A549 (cell line): ENCODE measurements around the gene LUC7L2. TPM values are rescaled to one million over a fixed set of nuclear protein-coding genes. Genes with fewer than 3 reads are reported as not detected.

Source experiments
- ATAC-seq, 2 experiments: fragments of 200-7000 bp in 1 of 2; fragments of >200 bp in 1 of 2; cut with Nextera tagmentation in 1 of 2; cut with Tn5 transposase in 1 of 2; 3 replicates each; pipeline versions ENCODE4 v1.8.0 to v1.9.1; 2018 to 2020; ENCODE audit warnings: mild to moderate bottlenecking in 1 of 2, moderate library complexity in 1 of 2
- CTCF ChIA-PET: fragments of 300-600 bp; sonication (Branson Sonifier 250); formaldehyde crosslinking; extraction: SDS; loops from one replicate; lab custom pipeline; 2021; ENCODE audit warnings: antibody characterized with exemption, inconsistent platforms; lab: Yijun Ruan, JAX
- POLR2A ChIA-PET: fragments of 350-600 bp; formaldehyde crosslinking; extraction: SDS; loops from one replicate; lab custom pipeline; 2021; ENCODE audit warnings: antibody characterized with exemption, inconsistent platforms; lab: Yijun Ruan, JAX
- DNase-seq, 2 experiments: peaks; one replicate each; pipeline versions ENCODE4 v3.0.0 to v3.0.0-alpha.2; 2011 to 2016; ENCODE audit warnings: low read depth in 1 of 2, low spot score in 1 of 2
- FAIRE-seq: peaks from 2 replicates; lab custom pipeline; 2011; peaks lifted over from hg19 to GRCh38; lab: Jason Lieb, UNC
- H3K27ac ChIP-seq, 2 experiments: fragments of >200 bp; sonication (Bioruptor Twin); formaldehyde crosslinking; 3 replicates each; pipeline ENCODE4 v1.5.1; 2016 to 2017
- H3K4me1 ChIP-seq: fragments of >200 bp; sonication (Bioruptor Twin); formaldehyde crosslinking; 3 replicates; pipeline ENCODE4 v1.6.1; 2016
- H3K4me2 ChIP-seq: fragments of >200 bp; sonication (Bioruptor Twin); formaldehyde crosslinking; 3 replicates; pipeline ENCODE4 v1.6.1; 2016
- H3K4me3 ChIP-seq: fragments of >200 bp; sonication (Bioruptor Twin); formaldehyde crosslinking; 3 replicates; pipeline ENCODE4 v1.5.1; 2016
- H3K9me3 ChIP-seq: fragments of >200 bp; sonication (Bioruptor Twin); formaldehyde crosslinking; 3 replicates; pipeline ENCODE4 v1.6.1; 2016
- ATOH8 ChIP-seq: fragments of 250-450 bp; sonication (Bioruptor Pico); IDR thresholded peaks from 2 replicates; pipeline ENCODE4 v1.5.0; 2020; ENCODE audit warnings: low read depth, mild to moderate bottlenecking, moderate library complexity
- CBX2 ChIP-seq: fragments of 200-600 bp; sonication (generic); IDR thresholded peaks from 2 replicates; pipeline ENCODE4 v1.6.1; 2016; ENCODE audit warnings: low read depth, mild to moderate bottlenecking, borderline replicate concordance
- CBX8 ChIP-seq: fragments of 200-600 bp; sonication (generic); IDR thresholded peaks from 2 replicates; pipeline ENCODE4 v1.6.1; 2016
- CHD4 ChIP-seq: fragments of 200-600 bp; sonication (generic); IDR thresholded peaks from 2 replicates; pipeline ENCODE4 v1.6.1; 2016; ENCODE audit warnings: antibody characterized with exemption, mild to moderate bottlenecking, borderline replicate concordance
- CTCF ChIP-seq: fragments of >200 bp; sonication (Bioruptor Twin); formaldehyde crosslinking; IDR thresholded peaks from 3 replicates; pipeline ENCODE4 v1.5.1; 2016
- E2F6 ChIP-seq: IDR thresholded peaks from 2 replicates; pipeline ENCODE4 v1.6.1; 2012; ENCODE audit warnings: low read depth, borderline replicate concordance
- ESRRA ChIP-seq: fragments of 150-350 bp; IDR thresholded peaks from 2 replicates; pipeline ENCODE4 v1.6.1; 2014; ENCODE audit warnings: mild to moderate bottlenecking, low read length, borderline replicate concordance
- FOSL2 ChIP-seq, 2 experiments: fragments of 450-650 bp in 1 of 2; fragments of >200 bp in 1 of 2; sonication (Bioruptor Twin) in 1 of 2; formaldehyde crosslinking; IDR thresholded peaks; 2 replicates each; pipeline versions ENCODE4 v1.5.0 to v1.6.1; 2016 to 2020; ENCODE audit warnings: mild to moderate bottlenecking in 1 of 2, moderate library complexity in 1 of 2
- GATA3 ChIP-seq: IDR thresholded peaks from 2 replicates; pipeline ENCODE4 v1.6.1; 2012; ENCODE audit warnings: borderline replicate concordance
- HEYL ChIP-seq: fragments of 250-450 bp; sonication (Bioruptor Pico); IDR thresholded peaks from 2 replicates; pipeline ENCODE4 v1.8.0; 2021; ENCODE audit warnings: mild to moderate bottlenecking, moderate library complexity
- HOXA7 ChIP-seq: fragments of 250-450 bp; sonication (Bioruptor Pico); IDR thresholded peaks from 2 replicates; pipeline ENCODE4 v1.5.0; 2020; ENCODE audit warnings: mild to moderate bottlenecking, moderate library complexity
- HOXB5 ChIP-seq: fragments of 250-450 bp; sonication (Bioruptor Pico); IDR thresholded peaks from 2 replicates; pipeline ENCODE4 v1.5.0; 2020; ENCODE audit warnings: mild to moderate bottlenecking, moderate library complexity
- JUNB ChIP-seq: fragments of >200 bp; sonication (Bioruptor Twin); formaldehyde crosslinking; IDR thresholded peaks from 2 replicates; pipeline ENCODE4 v1.6.1; 2016
- KDM1A ChIP-seq: fragments of 200-600 bp; sonication (generic); IDR thresholded peaks from 2 replicates; pipeline ENCODE4 v1.6.1; 2016; ENCODE audit warnings: low read depth, mild to moderate bottlenecking
- MAFK ChIP-seq: fragments of 450-650 bp; IDR thresholded peaks from 2 replicates; pipeline ENCODE4 v1.6.1; 2014; ENCODE audit not compliant: partially characterized antibody
- MAX ChIP-seq: IDR thresholded peaks from 2 replicates; pipeline ENCODE4 v1.6.1; 2012
- RAD21 ChIP-seq, 2 experiments: fragments of >200 bp in 1 of 2; sonication (Bioruptor Twin) in 1 of 2; formaldehyde crosslinking in 1 of 2; IDR thresholded peaks in 1 of 2; conservative IDR thresholded peaks in 1 of 2; 2 replicates in 1 of 2; 3 replicates in 1 of 2; pipeline ENCODE4 v1.6.1; 2012 to 2018; ENCODE audit warnings: inconsistent platforms in 1 of 2
- RARB ChIP-seq: fragments of 250-450 bp; sonication (Bioruptor Pico); IDR thresholded peaks from 2 replicates; pipeline ENCODE4 v1.8.0; 2021; ENCODE audit warnings: mild to moderate bottlenecking, moderate library complexity
- SREBF2 ChIP-seq: fragments of 450-650 bp; IDR thresholded peaks from 2 replicates; pipeline ENCODE4 v1.6.1; 2014; ENCODE audit warnings: mild to moderate bottlenecking, moderate library complexity
- TFCP2L1 ChIP-seq: fragments of 250-450 bp; sonication (Bioruptor Pico); IDR thresholded peaks from 2 replicates; pipeline ENCODE4 v1.5.0; 2021; ENCODE audit warnings: mild to moderate bottlenecking
- TP53 ChIP-seq: fragments of 250-450 bp; sonication (Bioruptor Pico); IDR thresholded peaks from 2 replicates; pipeline ENCODE4 v1.5.0; 2021; ENCODE audit warnings: mild to moderate bottlenecking, moderate library complexity
- ZNF302 ChIP-seq: fragments of 250-450 bp; sonication (Bioruptor Pico); IDR thresholded peaks from 2 replicates; pipeline ENCODE4 v1.9.0; 2021; ENCODE audit warnings: inconsistent platforms, mild to moderate bottlenecking, moderate library complexity
- WGBS: methylation state at CpG from one replicate; pipeline ENCODE4 v1.1.6; 2017; ENCODE audit errors: missing lambda C conversion rate; 5-methylcytosine and 5-hydroxymethylcytosine counted together
- polyA plus RNA-seq, 4 experiments: library from polyadenylated mRNA; depleted of rRNA in 3 of 4; stranded (reverse); fragments of >200 nt; fragmentation: RNase III in 1 of 4; extraction: RNeasy Plus Mini Kit Qiagen cat#74134 plus additional on column Dnase treatment in 1 of 4; gene quantifications; 2 replicates in 3 of 4; 3 replicates in 1 of 4; pipeline ENCODE4 v1.2.3, GENCODE V29; 2011 to 2017

LUC7L2 gene
- polyA plus RNA-seq, 2 of the 4 experiments (the other 2 are of a cell fraction) = 49.5 to 75.7 TPM

GRCh38 chr7:139451638-139452037 lies 91.9 kb downstream of the LUC7L2 start:
- no peak overlapping the region for H3K4me2 ChIP-seq
- FAIRE-seq = no peak
- H3K9me3 ChIP-seq = no peaks in the 10 kb centered on the region
- ChIA-PET CTCF (interaction anchor here (0.6 to 8.8 kb wide), 2 partner anchors 18 to 25 kb away, joined by 3 to 68 read pairs; no protein-coding TSS in a partner anchor), POLR2A (no interaction called here)
- TF ChIP-seq RARB (CRISPR knock-in tag) (no peak), KDM1A (no peak), RAD21 (conservative IDR thresholded peaks at IDR 0.05 in 1 of 2, IDR thresholded peaks at IDR 0.05 in 1 of 2) (no peak), HOXA7 (CRISPR knock-in tag) (no peak), MAFK (no peak), ESRRA (no peak), JUNB (no peak), HOXB5 (CRISPR knock-in tag) (no peak), ATOH8 (CRISPR knock-in tag) (no peak), TFCP2L1 (CRISPR knock-in tag) (no peak), HEYL (CRISPR knock-in tag) (no peak), TP53 (CRISPR knock-in tag) (no peak)
- H3K4me3 ChIP-seq = no peak overlapping the region
- peak; percentile 45 to 54; a peak in 4 of 6 replicates for ATAC-seq
- no peaks in the 10 kb centered on the region for H3K4me1 ChIP-seq
- no peak for DNase-seq
- H3K27ac ChIP-seq = no peak overlapping the region
- WGBS = 74% methylated on average over 6 of the region's 6 CpGs

GRCh38 chr7:139452958-139453672 lies 93.4 kb downstream of the LUC7L2 start:
- CTCF ChIA-PET = interaction anchor here (1.1 kb wide), 1 partner anchor 19 kb away, joined by 6 read pairs; no protein-coding TSS in a partner anchor
- POLR2A ChIA-PET = no interaction called here
- Histone ChIP-seq H3K4me2 (no peak overlapping the region), H3K4me1 (peaks cover 6% of the 10 kb centered on the region; the same call in 1 of the 3 replicates), H3K4me3 (no peak overlapping the region), H3K27ac (no peak overlapping the region), H3K9me3 (no peaks in the 10 kb centered on the region)
- no peak for FAIRE-seq
- WGBS = 85% methylated on average over 11 of the region's 12 CpGs
- ATAC-seq = peak in 1 of 2 experiments; percentile 61; a peak in 3 of 6 replicates
- DNase-seq = no peak
- TF ChIP-seq TFCP2L1 (CRISPR knock-in tag) (no peak), MAX (no peak), ATOH8 (CRISPR knock-in tag) (no peak), HEYL (CRISPR knock-in tag) (no peak), SREBF2 (no peak), ZNF302 (no peak), MAFK (no peak), CBX8 (no peak), E2F6 (no peak), CHD4 (no peak)

- Histone ChIP-seq H3K4me1 (peaks cover 6% of the 10 kb centered on the region; the same call in 1 of the 3 replicates), H3K9me3 (no peaks in the 10 kb centered on the region), H3K4me3 (no peak overlapping the region), H3K27ac (no peak overlapping the region; a peak in 1 of 6 replicates), H3K4me2 (no peak overlapping the region)
- ChIA-PET POLR2A (interaction anchor here (0.6 kb wide), 1 partner anchor 1034 kb away, joined by 3 read pairs; no protein-coding TSS in a partner anchor), CTCF (interaction anchor here (0.8 to 1.1 kb wide), 4 partner anchors 10 to 39 kb away, joined by 3 to 8 read pairs (median 4); no protein-coding TSS in a partner anchor)
- WGBS = 79% methylated on average over 20 of the region's 20 CpGs
- FAIRE-seq (no peak), DNase-seq (no peak), ATAC-seq (peak in 1 of 2 experiments; percentile 17; a peak in 3 of 6 replicates)
- TF ChIP-seq FOSL2 (IDR thresholded peaks at IDR 0.05) (no peak), FOSL2 (CRISPR knock-in tag; IDR thresholded peaks at IDR 0.05) (no peak), CBX2 (no peak), CTCF (no peak; the same call in 2 of the 3 replicates), HOXB5 (CRISPR knock-in tag) (no peak), GATA3 (no peak)
These were observed 94.1 kb downstream of the LUC7L2 start for GRCh38 chr7:139453673-139454321.
